Thyroid gland (tissue), 4 donors: ENCODE measurements around the gene THAP3. TPM values are rescaled to one million over a fixed set of nuclear protein-coding genes. Genes with fewer than 3 reads are reported as not detected.

Experiments
- DNase-seq, 2 donors: peaks; one replicate each; pipeline ENCODE4 v3.0.0-alpha.2; 2019
- H3K27ac ChIP-seq, 3 donors: fragments of 200-600 bp; sonication (generic); 1 replicate in 2 of 3; 2 replicates in 1 of 3; pipeline ENCODE4 v1.5.1; 2016 to 2019; ENCODE audit warnings: mild to moderate bottlenecking in 1 of 3, moderate library complexity in 1 of 3
- H3K27me3 ChIP-seq: fragments of 200-600 bp; sonication (generic); one replicate; pipeline ENCODE4 v1.5.1; 2019
- H3K36me3 ChIP-seq, 2 donors: fragments of 200-600 bp; sonication (generic); one replicate each; pipeline ENCODE4 v1.5.1; 2016 to 2019
- H3K4me1 ChIP-seq, 2 donors: fragments of 200-600 bp; sonication (generic); one replicate each; pipeline ENCODE4 v1.5.1; 2017 to 2019
- H3K4me3 ChIP-seq, 3 donors: fragments of 200-600 bp; sonication (generic); replicated peaks in 1 of 3; 1 replicate in 2 of 3; 2 replicates in 1 of 3; pipeline ENCODE4 v1.5.1; 2016; ENCODE audit warnings: mild to moderate bottlenecking in 1 of 3
- H3K9me3 ChIP-seq: fragments of 200-600 bp; sonication (generic); one replicate; pipeline ENCODE4 v1.5.1; 2017
- POLR2A ChIP-seq, 2 donors: fragments of 450-650 bp; IDR thresholded peaks; one replicate each; pipeline ENCODE4 v1.6.1; 2017; ENCODE audit warnings: antibody characterized with exemption in 2 of 2, mild to moderate bottlenecking in 2 of 2, moderate library complexity in 1 of 2
- WGBS, 2 donors: methylation state at CpG; one replicate each; pipeline ENCODE4 v1.1.5; 2017; 5-methylcytosine and 5-hydroxymethylcytosine counted together
- intact Hi-C: fragments of 100-400 bp; cut with DNase I; formaldehyde crosslinking; loops from one replicate; pipeline ENCODE4 v1.15.1; 2023
- total RNA-seq, 4 donors: library from RNA; depleted of rRNA; stranded (reverse); fragments of >200 nt; gene quantifications; one replicate each; pipeline ENCODE4 v1.2.3, GENCODE V29; 2016
- TF ChIP-seq, protein P1 (sequence below), 6 experiments: fragments of 200-600 bp in 3 of 6; fragments of 450-650 bp in 3 of 6; sonication (generic) in 3 of 6; IDR thresholded peaks; one replicate each; pipeline ENCODE4 v1.5.1; 2016 to 2019; ENCODE audit warnings: antibody characterized with exemption in 6 of 6, mild to moderate bottlenecking in 2 of 6, inconsistent platforms in 1 of 6, moderate library complexity in 1 of 6

Gene THAP3, protein sequence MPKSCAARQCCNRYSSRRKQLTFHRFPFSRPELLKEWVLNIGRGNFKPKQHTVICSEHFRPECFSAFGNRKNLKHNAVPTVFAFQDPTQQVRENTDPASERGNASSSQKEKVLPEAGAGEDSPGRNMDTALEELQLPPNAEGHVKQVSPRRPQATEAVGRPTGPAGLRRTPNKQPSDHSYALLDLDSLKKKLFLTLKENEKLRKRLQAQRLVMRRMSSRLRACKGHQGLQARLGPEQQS
- total RNA-seq, result 10 to 100 TPM; 21.2 to 35.3 (median 30.5) TPM

DNA sequence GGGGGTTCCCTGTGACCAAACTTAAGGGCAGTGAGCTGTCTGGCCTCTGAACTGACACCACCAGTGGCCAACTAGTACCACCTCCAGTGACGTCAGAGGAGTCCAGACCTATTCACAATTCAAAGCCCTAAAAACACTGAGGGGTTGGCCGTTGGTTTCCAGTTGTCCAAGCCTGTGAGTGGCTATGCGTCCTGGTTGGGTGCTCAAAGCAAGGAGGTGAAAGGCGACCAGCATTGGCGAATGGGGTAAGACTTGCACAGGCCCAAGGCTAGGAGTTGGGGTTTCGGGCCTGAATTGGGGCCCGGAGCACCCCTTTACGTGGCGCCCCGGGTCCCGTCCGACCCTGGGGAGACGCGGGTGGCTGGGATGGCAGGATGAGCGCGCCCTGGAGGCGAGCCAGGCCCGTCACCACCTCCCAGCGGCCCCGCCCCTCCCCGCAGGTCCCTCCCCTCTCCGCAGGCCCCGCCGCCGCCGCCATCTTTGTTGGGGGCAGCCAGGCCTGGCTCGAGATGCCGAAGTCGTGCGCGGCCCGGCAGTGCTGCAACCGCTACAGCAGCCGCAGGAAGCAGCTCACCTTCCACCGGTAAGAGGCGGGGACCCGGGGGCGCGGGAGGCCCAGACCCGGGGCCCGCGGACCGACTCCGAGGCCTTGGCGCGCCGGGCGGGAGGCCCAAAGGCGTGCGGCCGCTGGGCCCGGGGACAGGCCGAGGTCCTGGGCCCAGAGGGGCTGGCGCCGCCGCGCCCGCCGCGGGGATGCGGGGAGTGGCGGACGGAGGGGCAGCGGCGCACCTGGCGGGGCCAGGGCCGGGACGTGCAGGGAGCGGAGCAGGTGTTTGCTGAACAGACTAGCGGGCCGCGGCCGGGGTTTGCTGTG, at the start of gene THAP3:
Gene THAP3, plus strand, starts transcription at position 159 of the 874 bp plus-strand sequence. Its CDS starts 351 bp downstream, at position 510.
- Histone ChIP-seq H3K27ac (peak within 1 kb of the TSS; percentile 85 to 96 (median 95)), H3K27me3 (no peaks in the 10 kb centered on the region), H3K36me3 (peaks cover 22 to 27% of the 10 kb centered on the region in 2 donors), H3K9me3 (no peaks in the 10 kb centered on the region), H3K4me3 (peak within 1 kb of the TSS; percentile 20 to 64 (median 57)), H3K4me1 (peaks cover 40 to 45% of the 10 kb centered on the region in 2 donors)
- WGBS, 2 donors, result 0 to 11% methylated on average over 1 to 6 of the region's 73 CpGs
- peak; percentile 85 to 86 for DNase-seq
- TF ChIP-seq, protein P1, sequence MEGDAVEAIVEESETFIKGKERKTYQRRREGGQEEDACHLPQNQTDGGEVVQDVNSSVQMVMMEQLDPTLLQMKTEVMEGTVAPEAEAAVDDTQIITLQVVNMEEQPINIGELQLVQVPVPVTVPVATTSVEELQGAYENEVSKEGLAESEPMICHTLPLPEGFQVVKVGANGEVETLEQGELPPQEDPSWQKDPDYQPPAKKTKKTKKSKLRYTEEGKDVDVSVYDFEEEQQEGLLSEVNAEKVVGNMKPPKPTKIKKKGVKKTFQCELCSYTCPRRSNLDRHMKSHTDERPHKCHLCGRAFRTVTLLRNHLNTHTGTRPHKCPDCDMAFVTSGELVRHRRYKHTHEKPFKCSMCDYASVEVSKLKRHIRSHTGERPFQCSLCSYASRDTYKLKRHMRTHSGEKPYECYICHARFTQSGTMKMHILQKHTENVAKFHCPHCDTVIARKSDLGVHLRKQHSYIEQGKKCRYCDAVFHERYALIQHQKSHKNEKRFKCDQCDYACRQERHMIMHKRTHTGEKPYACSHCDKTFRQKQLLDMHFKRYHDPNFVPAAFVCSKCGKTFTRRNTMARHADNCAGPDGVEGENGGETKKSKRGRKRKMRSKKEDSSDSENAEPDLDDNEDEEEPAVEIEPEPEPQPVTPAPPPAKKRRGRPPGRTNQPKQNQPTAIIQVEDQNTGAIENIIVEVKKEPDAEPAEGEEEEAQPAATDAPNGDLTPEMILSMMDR (IDR thresholded peaks at IDR 0.05), result peak in 1 of 6 experiments; percentile 9
- peak in 1 of 2 donors; percentile 71 for TF ChIP-seq POLR2A (IDR thresholded peaks at IDR 0.05)
- intact Hi-C loops, result no loop called here

DNA sequence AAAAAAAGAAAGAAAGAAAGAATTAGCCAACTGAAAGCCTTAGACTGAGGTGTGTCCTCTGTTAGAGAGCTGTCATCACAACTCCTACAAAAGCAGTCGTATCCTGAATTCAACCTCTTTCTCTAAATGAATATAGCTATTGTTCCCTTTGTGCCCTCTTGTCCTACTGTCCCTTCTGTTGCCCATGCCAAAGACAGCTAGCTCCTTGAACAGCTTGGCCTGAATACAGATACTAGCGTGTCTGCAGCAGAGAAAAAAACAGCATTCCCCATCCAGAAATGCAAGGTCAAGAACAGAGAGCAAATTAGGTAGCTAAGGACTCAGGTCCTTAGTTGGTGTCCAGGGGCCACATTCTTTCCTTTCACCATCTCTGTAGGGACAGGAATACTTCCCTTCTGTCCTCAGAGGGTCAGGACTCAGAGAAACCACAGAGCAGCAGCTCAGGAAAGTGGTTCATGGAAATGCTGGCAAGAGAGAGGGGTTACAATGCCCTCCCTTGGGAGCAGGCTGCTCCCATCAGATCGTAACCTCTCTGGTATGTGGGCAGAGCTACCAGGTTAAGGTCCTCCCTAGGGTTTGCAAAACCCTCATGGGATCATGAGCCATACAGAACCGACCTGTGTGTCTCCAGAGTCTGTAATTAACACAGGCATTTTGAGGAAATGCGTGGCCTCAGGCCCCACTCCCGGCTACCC, 46.7 kb upstream of the THAP3 start:
- no peaks in the 10 kb centered on the region for H3K36me3 ChIP-seq
- no peak for DNase-seq
- H3K27me3 ChIP-seq, result no peaks in the 10 kb centered on the region
- 72 to 85% methylated on average over 6 of the region's 6 CpGs for WGBS, 2 donors
- no peaks in the 10 kb centered on the region for H3K9me3 ChIP-seq
- TF ChIP-seq, protein P1 (IDR thresholded peaks at IDR 0.05), result no peak
- TF ChIP-seq POLR2A (IDR thresholded peaks at IDR 0.05), result no peak
- H3K4me3 ChIP-seq, result no peak overlapping the region
- intact Hi-C loops, result no loop called here
- H3K27ac ChIP-seq, result no peak overlapping the region
- H3K4me1 ChIP-seq, result peaks cover 14 to 23% of the 10 kb centered on the region in 2 donors

DNA sequence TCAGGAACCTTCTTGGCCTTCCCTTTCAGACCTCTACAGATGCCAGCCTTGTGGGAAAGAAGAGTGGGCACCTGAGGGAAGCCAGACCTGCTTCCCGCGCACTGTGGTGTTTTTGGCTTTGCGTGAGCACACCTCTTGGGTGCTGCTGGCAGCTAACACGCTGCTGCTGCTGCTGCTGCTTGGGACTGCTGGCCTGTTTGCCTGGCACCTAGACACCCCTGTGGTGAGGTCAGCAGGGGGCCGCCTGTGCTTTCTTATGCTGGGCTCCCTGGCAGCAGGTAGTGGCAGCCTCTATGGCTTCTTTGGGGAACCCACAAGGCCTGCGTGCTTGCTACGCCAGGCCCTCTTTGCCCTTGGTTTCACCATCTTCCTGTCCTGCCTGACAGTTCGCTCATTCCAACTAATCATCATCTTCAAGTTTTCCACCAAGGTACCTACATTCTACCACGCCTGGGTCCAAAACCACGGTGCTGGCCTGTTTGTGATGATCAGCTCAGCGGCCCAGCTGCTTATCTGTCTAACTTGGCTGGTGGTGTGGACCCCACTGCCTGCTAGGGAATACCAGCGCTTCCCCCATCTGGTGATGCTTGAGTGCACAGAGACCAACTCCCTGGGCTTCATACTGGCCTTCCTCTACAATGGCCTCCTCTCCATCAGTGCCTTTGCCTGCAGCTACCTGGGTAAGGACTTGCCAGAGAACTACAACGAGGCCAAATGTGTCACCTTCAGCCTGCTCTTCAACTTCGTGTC, 45.9 kb upstream of the THAP3 start:
- intact Hi-C loops, result no loop called here
- 87 to 92% methylated on average over 13 of the region's 14 CpGs for WGBS, 2 donors

DNA sequence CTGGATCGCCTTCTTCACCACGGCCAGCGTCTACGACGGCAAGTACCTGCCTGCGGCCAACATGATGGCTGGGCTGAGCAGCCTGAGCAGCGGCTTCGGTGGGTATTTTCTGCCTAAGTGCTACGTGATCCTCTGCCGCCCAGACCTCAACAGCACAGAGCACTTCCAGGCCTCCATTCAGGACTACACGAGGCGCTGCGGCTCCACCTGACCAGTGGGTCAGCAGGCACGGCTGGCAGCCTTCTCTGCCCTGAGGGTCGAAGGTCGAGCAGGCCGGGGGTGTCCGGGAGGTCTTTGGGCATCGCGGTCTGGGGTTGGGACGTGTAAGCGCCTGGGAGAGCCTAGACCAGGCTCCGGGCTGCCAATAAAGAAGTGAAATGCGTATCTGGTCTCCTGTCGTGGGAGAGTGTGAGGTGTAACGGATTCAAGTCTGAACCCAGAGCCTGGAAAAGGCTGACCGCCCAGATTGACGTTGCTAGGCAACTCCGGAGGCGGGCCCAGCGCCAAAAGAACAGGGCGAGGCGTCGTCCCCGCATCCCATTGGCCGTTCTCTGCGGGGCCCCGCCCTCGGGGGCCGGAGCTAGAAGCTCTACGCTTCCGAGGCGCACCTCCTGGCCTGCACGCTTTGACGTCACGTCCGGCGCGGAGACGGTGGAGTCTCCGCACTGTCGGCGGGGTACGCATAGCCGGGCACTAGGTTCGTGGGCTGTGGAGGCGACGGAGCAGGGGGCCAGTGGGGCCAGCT, 45.1 kb upstream of the THAP3 start, which contains the start of gene ZBTB48:
Gene ZBTB48, plus strand, starts transcription at position 621 of the 745 bp plus-strand sequence. CDS start 616 bp downstream, outside the sequence.
- TF ChIP-seq, protein P1 (IDR thresholded peaks at IDR 0.05), result no peak
- TF ChIP-seq POLR2A (IDR thresholded peaks at IDR 0.05), result peak; percentile 84 to 97
- H3K27me3 ChIP-seq, result no peaks in the 10 kb centered on the region
- H3K9me3 ChIP-seq, result no peaks in the 10 kb centered on the region
- peak; percentile 99 to 100 for DNase-seq
- peak within 1 kb of the TSS; percentile 85 to 95 (median 90) for H3K4me3 ChIP-seq
- intact Hi-C loops, result no loop called here
- no peaks in the 10 kb centered on the region for H3K36me3 ChIP-seq
- peaks cover 14 to 23% of the 10 kb centered on the region in 2 donors for H3K4me1 ChIP-seq
- H3K27ac ChIP-seq, result peak within 1 kb of the TSS; percentile 69 to 86 (median 86)
- 12 to 70% methylated on average over 6 to 45 of the region's 58 CpGs for WGBS, 2 donors

More for the DNA sequence above, 45.9 kb upstream of the THAP3 start:
- TF ChIP-seq, protein P1 (IDR thresholded peaks at IDR 0.05), result no peak
- TF ChIP-seq POLR2A (IDR thresholded peaks at IDR 0.05), result no peak
- Histone ChIP-seq H3K9me3 (no peaks in the 10 kb centered on the region), H3K27me3 (no peaks in the 10 kb centered on the region), H3K27ac (peak overlapping the region in 2 of 3 donors; percentile 69 to 86), H3K4me1 (peaks cover 14 to 23% of the 10 kb centered on the region in 2 donors), H3K4me3 (peak overlapping the region in 1 of 3 donors; percentile 85), H3K36me3 (no peaks in the 10 kb centered on the region)
- no peak for DNase-seq
